Endothelial cell (in vitro differentiated cells): ENCODE results near the gene COL6A3. TPM values are rescaled to one million over a fixed set of nuclear protein-coding genes. Genes with fewer than 3 reads are reported as not detected.

Experiments
- DNase-seq: peaks from one replicate; pipeline ENCODE4 v3.0.0; 2021; ENCODE audit warnings: low spot score
- H3K27ac Mint-ChIP-seq: one replicate; pipeline ENCODE4 v1.8.0; 2021; ENCODE audit warnings: mixed read lengths, inconsistent platforms; ENCODE audit not compliant: unreplicated experiment
- H3K27me3 Mint-ChIP-seq: one replicate; pipeline ENCODE4 v1.8.0; 2021; ENCODE audit warnings: mild to moderate bottlenecking, moderate library complexity, mixed read lengths, inconsistent platforms; ENCODE audit not compliant: unreplicated experiment
- H3K36me3 Mint-ChIP-seq: one replicate; pipeline ENCODE4 v1.8.0; 2021; ENCODE audit warnings: mild to moderate bottlenecking, low read depth, mixed read lengths, inconsistent platforms; ENCODE audit not compliant: unreplicated experiment
- H3K4me1 Mint-ChIP-seq: one replicate; pipeline ENCODE4 v1.8.0; 2021; ENCODE audit warnings: mild to moderate bottlenecking, mixed read lengths, inconsistent platforms; ENCODE audit not compliant: unreplicated experiment
- H3K4me3 Mint-ChIP-seq: one replicate; pipeline ENCODE4 v1.8.0; 2021; ENCODE audit warnings: mild to moderate bottlenecking, mixed read lengths, inconsistent platforms; ENCODE audit not compliant: unreplicated experiment
- H3K9me3 Mint-ChIP-seq: one replicate; pipeline ENCODE4 v1.8.0; 2021; ENCODE audit warnings: mixed read lengths, inconsistent platforms; ENCODE audit not compliant: unreplicated experiment
- CTCF ChIP-seq: fragments of 200-600 bp; sonication (generic); IDR thresholded peaks from one replicate; pipeline ENCODE4 v1.5.0; 2021; ENCODE audit warnings: antibody characterized with exemption; ENCODE audit not compliant: unreplicated experiment
- total RNA-seq: library from RNA; stranded (reverse); fragmentation: NEBNext Ultra II Directional; extraction: Animal tissue kit (Norgen Biotek cat#: 25700); gene quantifications from one replicate; pipeline ENCODE4 v1.2.1, GENCODE V29; 2021; ENCODE audit not compliant: unreplicated experiment

Gene COL6A3
- total RNA-seq, 1 donor from 2014 or later, result 1.6 TPM

- Mint-ChIP-seq H3K27ac (no peak overlapping the region), H3K4me1 (no peaks in the 10 kb centered on the region), H3K9me3 (no peaks in the 10 kb centered on the region), H3K4me3 (no peak overlapping the region), H3K36me3 (no peaks in the 10 kb centered on the region), H3K27me3 (no peaks in the 10 kb centered on the region)
- no peak for DNase-seq
- TF ChIP-seq CTCF, result no peak
Observed at GRCh38 chr2:237326266-237327171, 87.4 kb downstream of the COL6A3 start.

- H3K27me3 Mint-ChIP-seq, result no peaks in the 10 kb centered on the region
- H3K9me3 Mint-ChIP-seq, result no peaks in the 10 kb centered on the region
- no peaks in the 10 kb centered on the region for H3K36me3 Mint-ChIP-seq
- no peak overlapping the region for H3K4me3 Mint-ChIP-seq
- TF ChIP-seq CTCF, result no peak
- no peaks in the 10 kb centered on the region for H3K4me1 Mint-ChIP-seq
- DNase-seq, result no peak
- H3K27ac Mint-ChIP-seq, result no peak overlapping the region
Observed at GRCh38 chr2:237324837-237325236, 89.1 kb downstream of the COL6A3 start.

GRCh38 chr2:237324405-237324831 is 89.5 kb downstream of the COL6A3 start:
- Mint-ChIP-seq H3K4me3 (no peak overlapping the region), H3K36me3 (no peaks in the 10 kb centered on the region), H3K27me3 (no peaks in the 10 kb centered on the region), H3K9me3 (no peaks in the 10 kb centered on the region), H3K4me1 (no peaks in the 10 kb centered on the region), H3K27ac (no peak overlapping the region)
- no peak for TF ChIP-seq CTCF
- no peak for DNase-seq

- H3K27ac Mint-ChIP-seq, result no peak overlapping the region
- TF ChIP-seq CTCF, result no peak
- no peaks in the 10 kb centered on the region for H3K27me3 Mint-ChIP-seq
- H3K4me3 Mint-ChIP-seq, result no peak overlapping the region
- DNase-seq, result no peak
- H3K36me3 Mint-ChIP-seq, result no peaks in the 10 kb centered on the region
- no peaks in the 10 kb centered on the region for H3K9me3 Mint-ChIP-seq
- no peaks in the 10 kb centered on the region for H3K4me1 Mint-ChIP-seq
Observed at GRCh38 chr2:237323656-237324055, 90.3 kb downstream of the COL6A3 start.

- H3K36me3 Mint-ChIP-seq, result no peaks in the 10 kb centered on the region
- no peak overlapping the region for H3K4me3 Mint-ChIP-seq
- no peaks in the 10 kb centered on the region for H3K9me3 Mint-ChIP-seq
- peak; percentile 22 for TF ChIP-seq CTCF
- DNase-seq, result no peak
- H3K27ac Mint-ChIP-seq, result no peak overlapping the region
- H3K4me1 Mint-ChIP-seq, result no peaks in the 10 kb centered on the region
- peaks cover 2% of the 10 kb centered on the region for H3K27me3 Mint-ChIP-seq
Observed at GRCh38 chr2:237322564-237322963, 91.4 kb downstream of the COL6A3 start.
